B cell (primary cell): Measurements from ENCODE around the gene CIAO2A. TPM values are rescaled to one million over a fixed set of nuclear protein-coding genes. Genes with fewer than 3 reads are reported as not detected.

Experiments
- ATAC-seq: fragments of 200-7000 bp; cut with Tn5 transposase; one replicate; pipeline ENCODE4 v1.10.0; 2021; ENCODE audit warnings: low read depth, mild to moderate bottlenecking, moderate number of reproducible peaks, moderate library complexity
- CTCF ChIA-PET: fragments of 350-600 bp; sonication (Branson Sonifier 250); formaldehyde crosslinking; loops from one replicate; lab custom pipeline; 2021; ENCODE audit warnings: antibody characterized with exemption, inconsistent platforms; lab: Charles Lee
- POLR2A ChIA-PET: fragments of 350-600 bp; sonication (Branson Sonifier 250); formaldehyde crosslinking; loops from one replicate; lab custom pipeline; 2021; ENCODE audit warnings: antibody characterized with exemption; lab: Charles Lee
- DNase-seq: peaks from one replicate; pipeline ENCODE4 v3.0.0; 2013
- H2AFZ ChIP-seq: 2 replicates; pipeline ENCODE4 v1.6.1; 2012; ENCODE audit warnings: mild to moderate bottlenecking, low read depth, low read length; ENCODE audit not compliant: insufficient read depth, poor library complexity, severe bottlenecking
- H3K27ac ChIP-seq, 2 donors: 1 replicate in 1 of 2; 2 replicates in 1 of 2; pipeline ENCODE4 v1.5.1; 2012 to 2013; ENCODE audit warnings: low read length in 2 of 2, mild to moderate bottlenecking in 2 of 2, moderate library complexity in 1 of 2
- H3K27me3 ChIP-seq, 4 experiments: fragments of 200-600 bp in 1 of 4; sonication (generic) in 1 of 4; replicated peaks in 1 of 4; 1 replicate in 2 of 4; 2 replicates in 2 of 4; pipeline versions ENCODE4 v1.6.1 to v1.7.0; 2013 to 2016; ENCODE audit warnings: low read length in 3 of 4, mild to moderate bottlenecking in 2 of 4, mixed read lengths in 1 of 4, moderate library complexity in 1 of 4; ENCODE audit not compliant: insufficient read depth in 4 of 4, control insufficient read depth in 3 of 4; ENCODE audit errors: control extremely low read depth in 1 of 4
- H3K36me3 ChIP-seq, 2 experiments: replicated peaks in 1 of 2; 1 replicate in 1 of 2; 2 replicates in 1 of 2; pipeline versions ENCODE4 v1.6.1 to v1.7.1; 2013; ENCODE audit warnings: low read length in 1 of 2; ENCODE audit not compliant: insufficient read depth in 2 of 2, control insufficient read depth in 1 of 2; ENCODE audit errors: control extremely low read depth in 1 of 2, extremely low read depth in 1 of 2
- H3K4me1 ChIP-seq, 2 donors: fragments of 200-600 bp in 1 of 2; sonication (generic) in 1 of 2; 1 replicate in 1 of 2; 2 replicates in 1 of 2; pipeline versions ENCODE4 v1.5.1 to v1.6.1; 2013 to 2017; ENCODE audit warnings: low read length in 2 of 2; ENCODE audit not compliant: control insufficient read depth in 2 of 2, insufficient read depth in 2 of 2
- H3K4me2 ChIP-seq: replicated peaks from 2 replicates; pipeline ENCODE3; 2012; ENCODE audit warnings: mild to moderate bottlenecking, low read depth, low read length; ENCODE audit not compliant: poor library complexity, severe bottlenecking
- H3K4me3 ChIP-seq, 5 experiments: fragments of 200-600 bp in 1 of 5; sonication (generic) in 1 of 5; 1 replicate in 3 of 5; 2 replicates in 2 of 5; pipeline versions ENCODE4 v1.5.1 to v1.7.0; 2011 to 2016; ENCODE audit warnings: low read length in 4 of 5, mild to moderate bottlenecking in 4 of 5, low read depth in 2 of 5, control low read depth in 1 of 5, moderate library complexity in 1 of 5; ENCODE audit not compliant: insufficient read depth in 1 of 5; ENCODE audit errors: control extremely low read depth in 1 of 5, extremely low read depth in 1 of 5
- H3K79me2 ChIP-seq: fragments of 200-600 bp; sonication (generic); one replicate; pipeline ENCODE4 v1.6.0; 2016; ENCODE audit warnings: low read length; ENCODE audit not compliant: control insufficient read depth, insufficient read depth
- H3K9ac ChIP-seq: fragments of 200-600 bp; sonication (generic); 2 replicates; pipeline ENCODE4 v1.6.1; 2017; ENCODE audit warnings: mild to moderate bottlenecking, low read length, moderate library complexity
- H3K9me3 ChIP-seq, 3 donors: one replicate each; pipeline versions ENCODE4 v1.6.1 to v1.7.1; 2013; ENCODE audit warnings: low read length in 2 of 3; ENCODE audit not compliant: control insufficient read depth in 2 of 3, insufficient read depth in 1 of 3; ENCODE audit errors: control extremely low read depth in 1 of 3
- H4K20me1 ChIP-seq: 2 replicates; pipeline ENCODE4 v1.6.0; 2012; ENCODE audit warnings: mild to moderate bottlenecking, low read length; ENCODE audit not compliant: insufficient read depth, control insufficient read depth, poor library complexity, severe bottlenecking
- H3K27ac Mint-ChIP-seq: one replicate; pipeline ENCODE4 v1.8.0; 2021; ENCODE audit warnings: mixed read lengths
- H3K27me3 Mint-ChIP-seq: one replicate; pipeline ENCODE4 v1.8.0; 2021; ENCODE audit warnings: mixed read lengths
- H3K4me1 Mint-ChIP-seq: one replicate; pipeline ENCODE4 v1.8.0; 2021; ENCODE audit warnings: mixed read lengths
- H3K4me3 Mint-ChIP-seq: one replicate; pipeline ENCODE4 v1.8.0; 2021; ENCODE audit warnings: mixed read lengths
- H3K9me3 Mint-ChIP-seq: one replicate; pipeline ENCODE4 v1.8.0; 2022; ENCODE audit warnings: mixed read lengths; ENCODE audit not compliant: insufficient read depth
- CTCF ChIP-seq: fragments of 200-600 bp; IDR thresholded peaks from one replicate; pipeline ENCODE4 v1.8.0; 2022; ENCODE audit warnings: antibody characterized with exemption, mild to moderate bottlenecking
- EZH2 ChIP-seq: IDR thresholded peaks from 2 replicates; pipeline ENCODE4 v1.6.1; 2012; ENCODE audit warnings: borderline replicate concordance, low read depth, mild to moderate bottlenecking, moderate library complexity, low read length; ENCODE audit not compliant: insufficient read depth, poor library complexity, severe bottlenecking
- WGBS: methylation state at CpG from one replicate; pipeline ENCODE4 v1.1.5; 2013; ENCODE audit warnings: missing lambda C conversion rate; ENCODE audit not compliant: insufficient coverage; 5-methylcytosine and 5-hydroxymethylcytosine counted together
- intact Hi-C: fragments of 100-400 bp; cut with micrococcal nuclease; formaldehyde crosslinking; loops from one replicate; pipeline ENCODE4 v1.10.0; 2022
- polyA plus RNA-seq: library from polyadenylated mRNA; depleted of rRNA; stranded (reverse); fragments of >200 nt; gene quantifications from 2 replicates; pipeline ENCODE4 v1.2.3, GENCODE V29; 2012
- total RNA-seq, 2 donors: library from RNA; stranded (reverse); fragments of 120-200 nt in 1 of 2; gene quantifications; 1 replicate in 1 of 2; 2 replicates in 1 of 2; pipeline versions ENCODE4 v1.2.3 to v1.2.4, GENCODE V29; 2013 to 2022

Gene CIAO2A
- total and polyA plus RNA-seq, 2 donors (not counting 1 experiment from before 2014, with no cell fraction given): 68.2 to 71.5 TPM

GRCh38 chr15:64099379-64099778 lies 5.7 kb upstream of the CIAO2A start:
- Mint-ChIP-seq H3K27ac (peak overlapping the region; percentile 20), H3K27me3 (no peaks in the 10 kb centered on the region), H3K4me1 (peaks cover 72% of the 10 kb centered on the region), H3K9me3 (no peaks in the 10 kb centered on the region), H3K4me3 (no peak overlapping the region)
- Histone ChIP-seq H3K27ac (peak overlapping the region in 1 of 2 donors; percentile 10), H3K79me2 (peaks cover 99% of the 10 kb centered on the region), H2AFZ (no peak overlapping the region), H3K4me2 (no peak overlapping the region), H3K4me3 (no peak overlapping the region), H3K36me3 (peaks cover 0 to 1% of the 10 kb centered on the region in 2 experiments), H4K20me1 (peaks cover 65% of the 10 kb centered on the region), H3K4me1 (peaks cover 51 to 65% of the 10 kb centered on the region in 2 donors), H3K9me3 (peaks cover 0 to 1% (median 0%) of the 10 kb centered on the region in 3 donors), H3K9ac (no peak overlapping the region), H3K27me3 (no peaks in the 10 kb centered on the region)
- WGBS: no CpG with 5 or more reads among the region's 2 CpGs
- ChIA-PET CTCF (interaction anchor here (1.6 kb wide), 1 partner anchor 54 kb away, joined by 5 read pairs; no protein-coding TSS in a partner anchor), POLR2A (interaction anchor here (0.9 kb wide), 1 partner anchor 10 kb away, joined by 5 read pairs; no protein-coding TSS in a partner anchor)
- ATAC-seq (no peak), DNase-seq (no peak)
- intact Hi-C loops: loop anchor here (10.0 kb wide), 1 partner anchor 825 kb away; the partner anchor contains the start of gene APH1B
- TF ChIP-seq CTCF (no peak), EZH2 (no peak)

- H4K20me1 ChIP-seq: peaks cover 44% of the 10 kb centered on the region
- ChIA-PET CTCF (interaction anchor here (0.9 to 4.6 kb wide), 4 partner anchors 14 to 57 kb away, joined by 4 to 33 read pairs (median 4); no protein-coding TSS in a partner anchor), POLR2A (interaction anchor here (1.6 kb wide), 1 partner anchor 29 kb away, joined by 3 read pairs; no protein-coding TSS in a partner anchor)
Measured at GRCh38 chr15:64096668-64097384, 3.2 kb upstream of the CIAO2A start.

More at GRCh38 chr15:64096668-64097384, 3.2 kb upstream of the CIAO2A start:
- Histone ChIP-seq H3K79me2 (peaks cover 99% of the 10 kb centered on the region), H3K9me3 (no peaks in the 10 kb centered on the region), H3K27ac (peak overlapping the region; percentile 62 to 83), H3K4me1 (peaks cover 68 to 73% of the 10 kb centered on the region in 2 donors), H3K27me3 (no peaks in the 10 kb centered on the region), H2AFZ (peak overlapping the region; percentile 90), H3K4me3 (peak overlapping the region; percentile 61 to 95 (median 87)), H3K9ac (peak overlapping the region; percentile 94), H3K36me3 (no peaks in the 10 kb centered on the region), H3K4me2 (peak overlapping the region; percentile 93)
- H3K27me3 Mint-ChIP-seq: no peaks in the 10 kb centered on the region
- DNase-seq (peak; percentile 36), ATAC-seq (no peak)
- H3K27ac Mint-ChIP-seq: peak overlapping the region; percentile 98
- intact Hi-C loops: loop anchor here (10.0 kb wide), 1 partner anchor 822 kb away; the partner anchor contains the start of gene APH1B
- peak; percentile 9 for TF ChIP-seq CTCF
- no peak for TF ChIP-seq EZH2
- H3K4me1 Mint-ChIP-seq: peaks cover 83% of the 10 kb centered on the region
- peak overlapping the region; percentile 97 for H3K4me3 Mint-ChIP-seq
- no peaks in the 10 kb centered on the region for H3K9me3 Mint-ChIP-seq
- WGBS: 14% methylated on average over 11 of the region's 16 CpGs
